Activated CD4-positive, alpha-beta T cell treated with anti-CD3 and anti-CD28 coated beads, Interleukin-2, amount 50 U/mL, for 24 hours (primary cell): ENCODE results near the gene AGGF1.
A peak's percentile ranks its signal among the peaks of the same experiment; 100 is the strongest.
"Not testable (repeated sequence)": the region's sequence is repeated elsewhere in the genome, so short reads cannot be mapped to it uniquely, and the experiment has no call there.

Source experiments
- DNase-seq, 2 donors: peaks; one replicate each; pipeline ENCODE4 v3.0.0-alpha.2; 2020; ENCODE audit warnings: low read depth in 1 of 2, low spot score in 1 of 2

Gene AGGF1

DNA sequence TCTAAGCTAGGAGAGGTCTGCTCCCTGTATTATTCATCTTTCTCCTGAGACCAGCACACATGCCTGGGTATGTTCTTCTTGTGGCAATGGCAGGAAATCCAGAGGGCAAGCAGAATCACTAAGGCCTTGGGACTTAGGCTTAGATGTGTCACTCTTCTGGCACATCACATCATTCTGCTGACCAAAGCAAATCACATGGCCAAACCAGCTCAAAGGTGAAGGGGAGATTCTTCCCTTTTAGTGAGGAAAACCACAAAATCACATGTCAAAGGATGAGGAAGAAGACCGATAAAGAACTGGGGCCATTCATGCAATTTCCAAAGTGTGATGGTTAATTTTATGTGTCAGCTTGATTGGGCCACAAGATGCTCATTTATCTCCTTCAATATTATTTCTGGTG lies 5.7 kb upstream of the AGGF1 start:
- no peak for DNase-seq

DNA sequence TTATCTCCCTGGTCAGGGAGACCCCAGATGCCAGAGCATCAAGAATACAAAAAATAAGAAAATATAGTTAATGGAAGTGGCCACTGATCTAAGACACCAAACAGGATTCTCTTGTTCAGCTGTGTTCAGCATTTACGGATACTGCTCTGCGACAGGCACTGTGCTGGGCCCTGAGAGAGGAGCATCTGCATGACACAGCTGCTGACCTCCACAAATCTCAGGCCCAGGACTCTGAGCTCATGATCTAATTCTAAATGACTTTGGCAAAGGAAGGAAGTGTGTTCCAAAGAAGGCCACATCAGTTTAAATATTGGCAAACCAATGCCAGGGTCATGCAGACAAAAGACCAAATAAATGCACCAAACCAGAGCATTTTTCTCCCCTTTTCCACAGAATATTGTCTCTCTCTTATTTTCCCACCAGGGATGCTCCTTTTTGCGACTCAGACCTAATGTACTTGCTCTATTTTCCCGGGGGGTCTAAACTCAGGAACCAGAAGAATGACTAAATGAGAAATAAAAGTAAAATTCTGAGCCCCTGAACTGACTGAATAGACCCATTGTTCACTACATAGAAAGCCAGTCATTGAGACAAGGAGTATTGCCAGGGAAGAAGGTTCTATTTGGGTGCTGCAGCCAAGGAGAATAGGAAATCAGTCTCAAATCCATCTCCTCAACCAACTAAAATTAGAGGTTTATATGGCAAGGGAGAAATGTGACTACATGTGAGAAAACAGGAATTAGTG lies 1.4 kb upstream of the AGGF1 start:
- DNase-seq, result no peak

GRCh38 chr5:77029376-77029885 lies 773 bp upstream of the AGGF1 start:
- no peak for DNase-seq

DNA sequence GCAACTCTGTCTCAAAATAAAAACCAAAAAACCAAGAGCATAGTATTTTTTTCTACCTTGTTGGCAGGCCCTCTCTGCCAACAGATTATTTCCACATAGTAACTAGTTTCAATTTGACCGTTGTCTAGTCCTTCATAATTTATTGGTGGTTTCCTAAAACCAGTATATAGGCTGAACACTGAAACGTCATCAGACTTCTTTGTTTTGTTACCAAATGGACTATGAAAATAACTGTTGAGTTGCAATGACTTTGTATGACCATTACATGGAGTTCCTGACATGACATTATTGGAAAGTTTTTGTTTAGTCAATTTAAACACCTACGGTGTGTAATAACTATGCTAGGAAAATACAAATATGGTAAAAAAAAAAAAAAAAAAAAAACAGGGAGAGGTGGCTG lies 1.7 kb downstream of the AGGF1 start:
- DNase-seq, result no peak

- no peak for DNase-seq
These were observed 2.4 kb downstream of the AGGF1 start for GRCh38 chr5:77032635-77033034.

DNA sequence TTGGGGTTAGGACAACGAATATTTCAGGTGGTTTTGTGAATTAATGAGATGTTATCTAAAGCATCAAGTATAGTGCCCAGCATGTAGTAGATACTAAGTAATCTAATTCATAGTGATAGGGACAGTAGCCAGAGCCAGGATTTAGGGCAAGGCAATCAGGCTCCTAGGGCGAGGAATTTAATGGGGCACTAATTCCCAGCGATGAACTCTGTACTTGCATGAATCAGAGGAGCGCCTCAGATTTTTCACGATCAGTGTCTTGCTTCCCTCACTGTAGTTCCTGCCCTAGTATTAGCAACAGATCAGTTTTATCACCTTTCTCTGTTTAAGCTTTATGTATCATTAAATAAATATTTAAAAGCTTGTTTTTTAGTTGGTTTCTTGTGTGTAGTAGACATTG lies 3.1 kb downstream of the AGGF1 start:
- DNase-seq, result no peak

GRCh38 chr5:77035950-77036349 lies 5.7 kb downstream of the AGGF1 start:
- no peak for DNase-seq

GRCh38 chr5:77046416-77047073 lies 16.3 kb downstream of the AGGF1 start:
- DNase-seq, result no peak

DNA sequence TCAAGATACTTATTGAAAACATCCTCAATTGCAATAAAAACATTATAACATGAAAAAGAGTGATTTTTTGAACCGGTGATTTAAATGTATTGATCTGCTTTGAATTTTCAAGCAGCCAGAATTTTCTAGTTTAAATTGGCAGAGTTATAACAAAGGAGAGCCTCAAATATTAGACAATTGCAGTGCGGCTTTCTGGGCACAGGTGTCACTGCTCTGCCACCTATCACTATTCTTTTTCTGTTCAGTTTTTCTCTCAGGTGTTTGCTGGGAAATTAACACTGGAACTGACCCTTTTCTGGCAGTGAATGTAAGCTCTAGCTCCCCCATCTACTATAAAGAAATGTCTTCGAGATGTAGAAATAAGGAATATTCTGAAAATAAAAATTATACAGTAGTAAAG lies 33.8 kb downstream of the AGGF1 start:
- DNase-seq, result no peak

DNA sequence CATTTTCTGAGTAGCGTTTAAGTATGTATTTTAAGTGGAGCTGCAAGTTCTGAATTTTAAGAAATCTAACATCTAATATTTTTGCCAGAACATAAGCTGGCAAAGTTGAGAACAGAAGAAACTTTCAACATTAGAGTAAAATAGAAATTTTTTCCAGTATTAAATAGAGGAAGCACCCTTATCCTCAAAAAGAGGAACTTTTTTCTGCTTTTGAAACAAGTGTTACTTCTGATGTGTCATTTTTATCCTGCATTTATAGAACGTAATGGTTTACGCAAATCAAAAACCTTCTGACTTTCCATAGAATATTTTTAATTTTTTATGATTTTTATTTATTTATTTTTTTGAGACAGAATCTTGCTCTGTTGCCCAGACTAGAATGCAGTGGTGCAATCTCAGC lies 35.1 kb downstream of the AGGF1 start:
- DNase-seq, result no peak

DNA sequence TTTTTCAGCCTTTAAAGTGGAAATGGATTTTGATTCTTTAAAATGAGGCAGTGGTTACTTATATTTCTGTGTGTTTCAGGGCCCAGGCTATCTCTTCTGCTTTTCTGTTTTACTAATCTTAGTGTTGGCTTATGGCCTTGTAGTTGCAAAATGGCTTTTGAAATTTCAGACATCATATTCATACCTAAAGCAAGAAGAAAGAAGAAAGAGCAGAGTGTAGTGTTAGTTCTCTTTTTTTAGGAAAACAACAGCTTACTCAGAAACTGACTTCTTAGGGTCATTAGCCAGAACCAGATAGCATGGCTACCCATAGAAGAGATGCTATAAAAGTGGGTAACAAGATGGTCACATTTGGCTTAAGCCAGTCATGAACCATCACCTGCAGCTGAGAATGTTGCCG lies 36.0 kb downstream of the AGGF1 start:
- DNase-seq, result no peak

DNA sequence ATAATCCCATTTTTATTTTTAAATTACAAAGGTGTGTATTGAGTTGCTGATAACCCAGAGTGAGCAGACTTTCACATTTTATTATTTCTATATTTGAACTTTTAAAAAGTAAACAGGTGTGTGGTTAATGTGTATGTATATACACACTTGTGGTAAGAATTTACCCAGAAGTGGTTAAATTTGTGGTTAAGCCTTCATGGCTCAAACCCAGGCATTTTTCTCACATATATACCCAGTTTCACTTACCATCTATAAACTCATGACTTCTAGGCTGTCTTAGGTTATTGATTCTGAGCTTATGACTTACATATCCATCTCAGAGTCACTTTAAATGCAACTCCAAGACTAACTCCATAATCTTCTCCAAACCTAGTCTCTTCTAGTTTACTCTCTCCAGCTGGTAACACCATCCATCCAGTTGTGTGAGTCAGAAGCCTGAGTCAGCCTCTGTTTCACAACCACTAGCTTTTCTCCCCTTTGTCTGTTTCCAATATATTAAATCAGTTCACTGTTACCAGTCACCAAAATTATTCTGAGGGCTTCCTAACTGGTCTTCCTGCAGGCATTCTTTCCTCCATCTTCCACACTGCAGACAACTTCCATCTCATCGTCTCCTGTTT lies 36.7 kb downstream of the AGGF1 start:
- DNase-seq, result no peak

- no peak for DNase-seq
These were observed 43.5 kb downstream of the AGGF1 start for GRCh38 chr5:77073667-77074066.

DNA sequence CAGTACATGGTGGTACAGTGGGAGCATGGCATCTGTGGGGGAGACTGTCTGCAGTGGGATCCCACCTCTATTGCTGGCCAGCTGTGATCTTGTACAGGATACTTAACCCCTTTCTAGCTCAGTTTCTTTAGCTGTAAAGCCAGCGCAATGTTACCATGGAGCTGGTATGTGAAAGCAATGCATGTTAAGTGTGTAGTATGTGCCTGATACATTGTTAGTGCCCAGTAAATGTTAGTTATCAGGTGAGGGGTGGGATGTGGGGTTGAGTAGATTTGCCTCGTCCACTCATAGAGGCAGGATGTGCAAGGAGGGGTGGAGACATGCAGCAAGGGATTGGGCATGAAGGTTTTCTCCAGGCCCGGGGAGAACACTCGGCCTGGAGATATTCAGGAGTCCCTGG lies 44.5 kb downstream of the AGGF1 start:
- DNase-seq, result no peak

GRCh38 chr5:77076961-77077828 lies 47.0 kb downstream of the AGGF1 start:
- peak in 1 of 2 donors; percentile 22 for DNase-seq

DNA sequence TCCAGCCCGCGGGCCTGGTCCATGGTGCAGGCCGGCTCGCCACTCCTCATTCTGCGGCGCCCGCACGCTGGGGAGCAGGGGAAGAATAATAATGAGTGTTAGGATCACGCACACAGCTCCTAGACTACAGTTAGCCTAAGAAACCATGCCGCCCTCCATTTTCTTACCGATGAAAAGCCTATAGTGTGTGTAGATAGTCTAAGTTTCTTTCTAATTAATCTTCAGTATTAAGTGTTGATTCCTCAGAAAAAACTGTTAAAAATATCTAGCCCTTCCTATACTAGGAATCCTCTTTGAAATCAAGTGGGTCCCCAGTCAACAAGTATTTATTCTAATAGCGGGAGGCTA lies 47.6 kb downstream of the AGGF1 start:
- no peak for DNase-seq

DNA sequence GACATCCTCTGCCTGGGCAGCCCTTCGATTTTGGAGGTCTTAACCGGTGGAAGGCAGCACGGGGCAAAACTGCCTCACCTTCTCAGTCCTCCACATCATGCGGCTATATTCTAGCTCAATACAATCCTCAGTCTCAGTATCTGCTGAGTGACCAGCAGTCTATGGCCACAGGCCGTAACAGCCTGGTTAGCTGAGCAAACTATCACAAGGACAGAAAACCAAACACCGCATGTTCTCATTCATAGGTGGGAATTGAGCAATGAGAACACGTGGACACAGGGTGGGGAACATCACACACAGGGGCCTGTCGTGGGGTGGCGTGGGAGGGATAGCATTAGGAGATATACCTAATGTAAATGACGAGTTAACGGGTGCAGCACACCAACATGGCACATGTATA lies 50.3 kb downstream of the AGGF1 start:
- DNase-seq, result not testable (repeated sequence)

- DNase-seq, result no peak
These were observed 50.7 kb downstream of the AGGF1 start for GRCh38 chr5:77080905-77081304.

- DNase-seq, result no peak
These were observed 52.1 kb downstream of the AGGF1 start for GRCh38 chr5:77082280-77082679.

DNA sequence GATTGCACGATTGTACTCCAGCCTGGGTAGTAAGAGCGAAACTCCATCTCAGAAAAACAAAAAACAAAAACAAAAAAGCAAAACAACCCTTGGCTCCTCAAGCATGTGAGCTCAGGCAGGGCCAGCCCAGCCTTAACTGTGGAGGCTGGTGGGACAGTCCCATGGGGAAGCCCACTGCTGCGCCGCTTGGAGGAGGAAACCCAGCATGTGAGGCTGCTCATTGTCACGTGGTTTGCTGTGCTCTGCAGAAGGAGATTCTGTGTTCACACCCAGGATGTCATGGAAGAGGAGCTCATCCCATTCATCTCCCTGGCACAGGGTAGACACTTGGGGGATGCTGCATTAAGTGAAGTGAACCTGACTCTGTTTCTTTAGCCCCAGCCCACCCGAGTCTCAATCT lies 52.9 kb downstream of the AGGF1 start:
- no peak for DNase-seq

- no peak for DNase-seq
These were observed 56.1 kb downstream of the AGGF1 start for GRCh38 chr5:77086368-77086688.
